ENCODE data around the gene TMEM259.

The TMEM259 gene

GRCh38 chr19:1066748-1067340, 45.9 kb upstream of the TMEM259 start, which contains the start of gene ARHGAP45:
Gene ARHGAP45, plus strand, starts transcription at chr19:1067167. Its CDS starts 239 bp downstream, at chr19:1067406.
- in situ Hi-C loops (cut with MboI; ENCODE audit: low pct_unique_long_range_greater_than_20kb, low sequenced_read_pairs, unreplicated experiment), result no loop called here
- no peak for TF ChIP-seq CTCF (IDR thresholded peaks at IDR 0.05; ENCODE audit: extremely low read depth, insufficient read depth, missing control alignments)
- peak; percentile 93 for DNase-seq (ENCODE audit: low spot score)

- in situ Hi-C loops (cut with MboI; ENCODE audit: low pct_unique_long_range_greater_than_20kb, low sequenced_read_pairs, unreplicated experiment), result no loop called here
- TF ChIP-seq CTCF (IDR thresholded peaks at IDR 0.05; ENCODE audit: extremely low read depth, insufficient read depth, missing control alignments), result no peak
- no peak for DNase-seq (ENCODE audit: low spot score)
Measured at GRCh38 chr19:1066251-1066747, 45.4 kb upstream of the TMEM259 start.

GRCh38 chr19:1065606-1066109, 44.7 kb upstream of the TMEM259 start:
- in situ Hi-C loops (cut with MboI; ENCODE audit: low pct_unique_long_range_greater_than_20kb, low sequenced_read_pairs, unreplicated experiment), result no loop called here
- no peak for TF ChIP-seq CTCF (IDR thresholded peaks at IDR 0.05; ENCODE audit: extremely low read depth, insufficient read depth, missing control alignments)
- no peak for DNase-seq (ENCODE audit: low spot score)

DNA sequence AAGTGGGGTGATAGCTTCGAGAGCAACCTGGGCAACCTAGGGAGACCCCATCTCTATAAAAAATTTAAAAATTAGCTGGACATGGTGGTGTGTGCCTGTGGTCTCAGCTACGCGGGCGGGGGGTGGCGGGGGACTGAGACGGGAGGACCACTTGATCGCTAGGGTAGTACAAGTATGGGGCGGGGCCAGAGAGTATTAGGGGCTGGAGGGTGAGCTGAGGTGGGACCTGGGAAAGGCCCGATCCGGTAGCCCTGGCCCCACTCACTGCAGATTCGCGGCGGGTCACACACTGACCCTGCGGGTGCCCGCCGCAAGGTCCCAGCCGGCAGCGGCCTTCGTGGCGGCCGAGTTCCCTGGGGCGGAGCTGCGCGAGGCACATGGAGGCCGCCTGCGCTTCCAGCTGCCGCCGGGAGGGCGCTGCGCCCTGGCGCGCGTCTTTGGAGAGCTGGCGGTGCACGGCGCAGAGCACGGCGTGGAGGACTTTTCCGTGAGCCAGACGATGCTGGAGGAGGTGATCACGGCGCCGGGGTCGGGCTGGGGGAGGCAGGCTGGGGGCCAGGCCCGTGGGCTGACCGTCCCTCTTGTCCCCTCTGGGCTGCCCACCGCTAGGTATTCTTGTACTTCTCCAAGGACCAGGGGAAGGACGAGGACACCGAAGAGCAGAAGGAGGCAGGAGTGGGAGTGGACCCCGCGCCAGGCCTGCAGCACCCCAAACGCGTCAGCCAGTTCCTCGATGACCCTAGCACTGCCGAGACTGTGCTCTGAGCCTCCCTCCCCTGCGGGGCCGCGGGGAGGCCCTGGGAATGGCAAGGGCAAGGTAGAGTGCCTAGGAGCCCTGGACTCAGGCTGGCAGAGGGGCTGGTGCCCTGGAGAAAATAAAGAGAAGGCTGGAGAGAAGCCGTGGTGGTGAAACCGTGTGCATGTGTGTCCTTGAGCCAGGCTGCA, 44.0 kb upstream of the TMEM259 start:
- TF ChIP-seq CTCF (IDR thresholded peaks at IDR 0.05; ENCODE audit: extremely low read depth, insufficient read depth, missing control alignments), result peak; percentile 83
- peak; percentile 85 for DNase-seq (ENCODE audit: low spot score)
- in situ Hi-C loops (cut with MboI; ENCODE audit: low pct_unique_long_range_greater_than_20kb, low sequenced_read_pairs, unreplicated experiment), result no loop called here

DNA sequence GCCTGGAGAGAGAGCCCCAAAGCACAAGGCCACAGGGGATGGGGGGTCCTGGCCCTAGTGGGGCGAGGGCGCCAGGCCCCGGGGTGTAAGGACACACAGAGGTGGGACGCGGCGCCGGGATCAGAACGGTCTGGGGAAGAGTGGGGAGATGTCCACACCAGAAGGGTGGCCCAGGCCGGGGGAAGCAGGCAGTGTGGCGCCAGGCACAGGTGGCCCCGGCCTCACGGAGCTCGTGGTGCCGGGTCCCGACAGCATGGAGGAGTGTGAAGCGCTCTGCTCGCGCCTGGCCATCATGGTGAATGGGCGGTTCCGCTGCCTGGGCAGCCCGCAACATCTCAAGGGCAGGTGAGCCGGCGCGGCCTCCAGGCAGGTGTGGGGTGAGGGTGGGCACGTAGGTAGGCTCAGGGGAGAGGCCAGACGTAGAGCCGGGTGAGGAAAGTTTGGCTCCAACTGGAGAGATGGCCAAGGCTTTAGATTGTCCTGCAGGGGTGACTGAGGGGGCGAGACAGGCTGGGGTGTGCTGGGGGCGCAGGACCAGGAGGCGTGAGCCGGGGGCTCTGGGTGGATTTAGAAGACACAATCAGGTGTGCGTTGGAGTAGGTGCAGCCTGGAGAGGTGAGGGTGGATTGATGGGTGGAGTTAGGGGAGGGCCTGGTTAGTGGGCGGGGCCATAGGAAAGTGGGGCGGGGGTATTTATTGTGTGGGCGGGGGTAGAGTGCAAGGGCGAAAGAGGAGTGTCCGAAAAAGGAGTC, 43.2 kb upstream of the TMEM259 start:
- no peak for TF ChIP-seq CTCF (IDR thresholded peaks at IDR 0.05; ENCODE audit: extremely low read depth, insufficient read depth, missing control alignments)
- no peak for DNase-seq (ENCODE audit: low spot score)
- in situ Hi-C loops (cut with MboI; ENCODE audit: low pct_unique_long_range_greater_than_20kb, low sequenced_read_pairs, unreplicated experiment), result no loop called here
